ENCODE data around the gene PLCB2. TPM values are rescaled to one million over a fixed set of nuclear protein-coding genes. Genes with fewer than 3 reads are reported as not detected.

The PLCB2 gene
- total and polyA plus RNA-seq, 2 donors (not counting 3 experiments of a cell fraction or from before 2014, with no cell fraction given): 1.5 to 1.6 TPM

DNA sequence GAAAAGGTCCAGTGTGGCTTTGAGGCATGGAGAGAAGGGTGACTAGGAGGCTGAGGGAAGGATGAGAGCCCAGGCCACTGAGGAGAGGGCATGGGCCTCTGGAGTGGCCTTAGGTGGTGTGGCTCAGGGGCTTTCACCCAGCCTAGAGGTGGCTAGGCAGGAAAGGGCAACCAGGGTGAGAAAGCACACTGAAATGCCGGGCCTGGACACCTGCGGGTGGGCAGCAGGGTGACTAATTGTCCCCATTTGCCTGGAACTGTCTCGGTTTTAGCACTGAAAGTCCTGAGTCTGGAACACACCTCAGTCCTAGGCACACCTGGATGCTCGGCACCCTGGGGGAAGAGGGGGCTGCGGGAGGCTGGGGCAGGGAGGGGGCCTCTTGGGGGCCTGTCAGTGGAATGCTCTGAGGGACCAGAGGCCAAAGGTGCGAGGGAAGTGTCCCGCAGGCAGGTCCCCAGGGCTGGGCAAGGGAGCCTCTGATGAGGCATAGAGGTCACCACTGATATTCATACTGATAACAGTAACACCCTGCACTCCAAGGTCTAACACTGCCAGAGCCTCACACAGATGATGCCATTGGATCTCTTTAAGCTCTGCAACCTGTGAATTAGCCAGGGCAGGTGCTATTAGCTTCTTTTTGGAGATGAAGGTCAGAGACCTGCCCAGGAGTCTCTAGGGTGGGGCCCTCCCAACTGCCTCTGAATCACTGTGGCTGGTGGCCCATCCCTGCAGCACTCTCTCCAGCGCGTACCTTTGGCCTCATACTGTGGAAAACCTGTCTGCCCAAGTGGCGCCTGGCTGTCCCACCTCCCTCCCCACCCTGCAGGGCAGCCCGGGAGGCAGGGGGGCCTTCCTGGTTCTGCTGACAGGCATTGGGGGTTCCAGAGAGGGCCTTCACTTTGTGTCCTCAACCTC, 40.1 kb upstream of the PLCB2 start:
- no peaks in the 10 kb centered on the region for H3K36me3 ChIP-seq (ENCODE audit: control insufficient read depth in 2 of 2, extremely low read depth in 1 of 2, insufficient read depth in 2 of 2, low read length in 2 of 2)
- BruUV-seq (replicated peaks): no TSS peak
- ChIA-PET POLR2A (no interaction called here), CTCF (interaction anchor here (1.6 kb wide), 1 partner anchor 9 kb away, joined by 13 read pairs; the partner anchor contains the start of gene DISP2)
- no peaks in the 10 kb centered on the region for H3K9me3 ChIP-seq (replicated peaks; ENCODE audit: control insufficient read depth, insufficient read depth, low read length)
- TF ChIP-seq, protein P1, sequence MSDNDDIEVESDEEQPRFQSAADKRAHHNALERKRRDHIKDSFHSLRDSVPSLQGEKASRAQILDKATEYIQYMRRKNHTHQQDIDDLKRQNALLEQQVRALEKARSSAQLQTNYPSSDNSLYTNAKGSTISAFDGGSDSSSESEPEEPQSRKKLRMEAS (IDR thresholded peaks at IDR 0.05; ENCODE audit: insufficient read depth, insufficient read length): no peak
- TF ChIP-seq FOS (IDR thresholded peaks at IDR 0.05; ENCODE audit: borderline replicate concordance, insufficient read depth, low read length) (no peak), MYC (IDR thresholded peaks at IDR 0.05; ENCODE audit: low read depth, low read length) (no peak), EZH2 (IDR thresholded peaks at IDR 0.05; ENCODE audit: borderline replicate concordance, low read depth, low read length, severe bottlenecking) (no peak), POLR2AphosphoS5 (IDR thresholded peaks at IDR 0.05; ENCODE audit: insufficient read depth, low read depth, low read length) (no peak)
- TF ChIP-seq, protein P2, sequence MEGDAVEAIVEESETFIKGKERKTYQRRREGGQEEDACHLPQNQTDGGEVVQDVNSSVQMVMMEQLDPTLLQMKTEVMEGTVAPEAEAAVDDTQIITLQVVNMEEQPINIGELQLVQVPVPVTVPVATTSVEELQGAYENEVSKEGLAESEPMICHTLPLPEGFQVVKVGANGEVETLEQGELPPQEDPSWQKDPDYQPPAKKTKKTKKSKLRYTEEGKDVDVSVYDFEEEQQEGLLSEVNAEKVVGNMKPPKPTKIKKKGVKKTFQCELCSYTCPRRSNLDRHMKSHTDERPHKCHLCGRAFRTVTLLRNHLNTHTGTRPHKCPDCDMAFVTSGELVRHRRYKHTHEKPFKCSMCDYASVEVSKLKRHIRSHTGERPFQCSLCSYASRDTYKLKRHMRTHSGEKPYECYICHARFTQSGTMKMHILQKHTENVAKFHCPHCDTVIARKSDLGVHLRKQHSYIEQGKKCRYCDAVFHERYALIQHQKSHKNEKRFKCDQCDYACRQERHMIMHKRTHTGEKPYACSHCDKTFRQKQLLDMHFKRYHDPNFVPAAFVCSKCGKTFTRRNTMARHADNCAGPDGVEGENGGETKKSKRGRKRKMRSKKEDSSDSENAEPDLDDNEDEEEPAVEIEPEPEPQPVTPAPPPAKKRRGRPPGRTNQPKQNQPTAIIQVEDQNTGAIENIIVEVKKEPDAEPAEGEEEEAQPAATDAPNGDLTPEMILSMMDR (IDR thresholded peaks at IDR 0.05; ENCODE audit: extremely low read depth in 1 of 2, insufficient read depth in 1 of 2, low read depth in 1 of 2, low read length in 2 of 2): no peak
- no peak overlapping the region for H3K9ac ChIP-seq (replicated peaks; ENCODE audit: extremely low read depth, insufficient read depth, low read length)
- no peak overlapping the region for H3K27ac ChIP-seq (ENCODE audit: insufficient read depth, low read depth, low read length)
- DNase-seq (ENCODE audit: low read depth, low spot score) (no peak), FAIRE-seq (no peak)
- no peaks in the 10 kb centered on the region for H3K79me2 ChIP-seq (ENCODE audit: control insufficient read depth, insufficient read depth, low read length)
- intact Hi-C loops (cut with micrococcal nuclease) (no loop called here), dilution Hi-C loops (cut with MboI; ENCODE audit: extremely low pct_ligation_motif_present, low sequenced_read_pairs) (no loop called here)
- H3K4me2 ChIP-seq (ENCODE audit: insufficient read depth, low read length): no peak overlapping the region
- peaks cover 19% of the 10 kb centered on the region for H3K4me1 ChIP-seq (ENCODE audit: control insufficient read depth, extremely low read depth, insufficient read depth, low read length)
- peaks cover 0 to 2% of the 10 kb centered on the region in 2 experiments for H3K27me3 ChIP-seq (ENCODE audit: control insufficient read depth in 2 of 2, insufficient read depth in 2 of 2, low read length in 2 of 2)
- no peak overlapping the region for H3K4me3 ChIP-seq (replicated peaks in 1 of 3; ENCODE audit: insufficient read depth in 1 of 3, low read depth in 1 of 3, low read length in 3 of 3)
- no peaks in the 10 kb centered on the region for H4K20me1 ChIP-seq (replicated peaks; ENCODE audit: control insufficient read depth, extremely low read depth, insufficient read depth, low read length)
- no peak overlapping the region for H2AFZ ChIP-seq (ENCODE audit: low read depth, low read length)
- no peaks in the 10 kb centered on the region for H3K9me1 ChIP-seq (replicated peaks; ENCODE audit: control insufficient read depth, extremely low read depth, insufficient read depth, low read length)

All from endothelial cell of umbilical vein (primary cell).